ENCODE results near the gene TBK1. TPM values are rescaled to one million over a fixed set of nuclear protein-coding genes. Genes with fewer than 3 reads are reported as not detected.
A peak's percentile ranks its signal among the peaks of the same experiment; 100 is the strongest.

The TBK1 gene
- total RNA-seq = 10 to 100 TPM; 24.9 to 38.0 (median 30.2) TPM

- Histone ChIP-seq H3K36me3 (peaks cover 0 to 11% (median 0%) of the 10 kb centered on the region in 3 donors), H3K4me3 (peak within 1 kb of the TSS; percentile 57 to 99 (median 94)), H3K27me3 (no peaks in the 10 kb centered on the region), H3K27ac (peak within 1 kb of the TSS; percentile 87 to 98 (median 96)), H3K9me3 (no peaks in the 10 kb centered on the region), H3K4me1 (peaks cover 0 to 8% (median 2%) of the 10 kb centered on the region in 4 donors)
- TF ChIP-seq, protein P1, sequence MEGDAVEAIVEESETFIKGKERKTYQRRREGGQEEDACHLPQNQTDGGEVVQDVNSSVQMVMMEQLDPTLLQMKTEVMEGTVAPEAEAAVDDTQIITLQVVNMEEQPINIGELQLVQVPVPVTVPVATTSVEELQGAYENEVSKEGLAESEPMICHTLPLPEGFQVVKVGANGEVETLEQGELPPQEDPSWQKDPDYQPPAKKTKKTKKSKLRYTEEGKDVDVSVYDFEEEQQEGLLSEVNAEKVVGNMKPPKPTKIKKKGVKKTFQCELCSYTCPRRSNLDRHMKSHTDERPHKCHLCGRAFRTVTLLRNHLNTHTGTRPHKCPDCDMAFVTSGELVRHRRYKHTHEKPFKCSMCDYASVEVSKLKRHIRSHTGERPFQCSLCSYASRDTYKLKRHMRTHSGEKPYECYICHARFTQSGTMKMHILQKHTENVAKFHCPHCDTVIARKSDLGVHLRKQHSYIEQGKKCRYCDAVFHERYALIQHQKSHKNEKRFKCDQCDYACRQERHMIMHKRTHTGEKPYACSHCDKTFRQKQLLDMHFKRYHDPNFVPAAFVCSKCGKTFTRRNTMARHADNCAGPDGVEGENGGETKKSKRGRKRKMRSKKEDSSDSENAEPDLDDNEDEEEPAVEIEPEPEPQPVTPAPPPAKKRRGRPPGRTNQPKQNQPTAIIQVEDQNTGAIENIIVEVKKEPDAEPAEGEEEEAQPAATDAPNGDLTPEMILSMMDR (IDR thresholded peaks at IDR 0.05) = peak in 3 of 6 experiments; percentile 21 to 32 (median 30)
- TF ChIP-seq POLR2A (IDR thresholded peaks at IDR 0.05) = peak; percentile 65 to 75
- peak; percentile 78 to 94 (median 94) for DNase-seq
Measured at GRCh38 chr12:64451687-64452558, at the start of gene TBK1. TBK1 (plus strand) TSS chr12:64452120; CDS start chr12:64455871, 3,751 bp downstream.

DNA sequence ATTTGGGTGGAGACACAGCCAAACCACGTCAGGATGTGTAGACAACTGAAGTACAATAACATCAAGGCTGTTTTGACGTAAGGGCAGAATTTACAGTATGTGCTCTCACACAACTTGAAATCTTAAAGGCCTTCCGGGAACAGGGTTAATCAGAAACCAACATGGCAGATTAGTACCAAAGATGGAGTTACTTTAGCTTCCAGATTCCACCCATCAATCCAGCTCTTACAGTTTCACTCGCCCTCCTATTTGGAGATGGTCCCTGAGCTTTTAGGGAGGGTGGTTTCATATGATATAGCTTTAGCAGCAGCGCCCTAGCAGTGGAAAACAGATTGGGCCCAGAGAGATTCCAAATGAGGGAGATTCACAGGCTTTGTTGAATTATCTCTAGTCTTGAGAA is 49.7 kb upstream of the TBK1 start:
- TF ChIP-seq POLR2A (IDR thresholded peaks at IDR 0.05) = no peak
- TF ChIP-seq, protein P1 (IDR thresholded peaks at IDR 0.05) = no peak
- Histone ChIP-seq H3K27ac (no peak overlapping the region), H3K27me3 (no peaks in the 10 kb centered on the region), H3K36me3 (no peaks in the 10 kb centered on the region), H3K9me3 (no peaks in the 10 kb centered on the region), H3K4me3 (no peak overlapping the region), H3K4me1 (peaks cover 0 to 7% (median 5%) of the 10 kb centered on the region in 4 donors)
- DNase-seq = no peak

GRCh38 chr12:64403707-64404469 is 48.0 kb upstream of the TBK1 start, which contains the start of gene XPOT:
XPOT (plus strand) TSS chr12:64404392; CDS start chr12:64410036, 5,644 bp downstream.
- Histone ChIP-seq H3K4me3 (peak within 1 kb of the TSS; percentile 79 to 98 (median 90)), H3K4me1 (peaks cover 0 to 7% (median 5%) of the 10 kb centered on the region in 4 donors), H3K27me3 (no peaks in the 10 kb centered on the region), H3K9me3 (no peaks in the 10 kb centered on the region), H3K27ac (peak within 1 kb of the TSS; percentile 88 to 98 (median 97)), H3K36me3 (no peaks in the 10 kb centered on the region)
- peak; percentile 86 to 96 (median 96) for DNase-seq
- peak in 1 of 2 donors; percentile 29 for TF ChIP-seq POLR2A (IDR thresholded peaks at IDR 0.05)
- TF ChIP-seq, protein P1 (IDR thresholded peaks at IDR 0.05) = no peak

- Histone ChIP-seq H3K27ac (peak overlapping the region; percentile 88 to 98 (median 97)), H3K4me3 (peak overlapping the region; percentile 79 to 98 (median 90)), H3K4me1 (peaks cover 0 to 7% (median 5%) of the 10 kb centered on the region in 4 donors), H3K36me3 (no peaks in the 10 kb centered on the region), H3K27me3 (no peaks in the 10 kb centered on the region), H3K9me3 (no peaks in the 10 kb centered on the region)
- TF ChIP-seq POLR2A (IDR thresholded peaks at IDR 0.05) = peak in 1 of 2 donors; percentile 72
- TF ChIP-seq, protein P1 (IDR thresholded peaks at IDR 0.05) = peak in 1 of 6 experiments; percentile 2
- DNase-seq = peak in 2 of 3 donors; percentile 31 to 66
Measured at GRCh38 chr12:64404470-64405256, 47.3 kb upstream of the TBK1 start.

Data from Peyer's patch (tissue), 4 donors.